ENCODE data around the gene MEIOC.

- TF ChIP-seq POLR2A (IDR thresholded peaks at IDR 0.05) (no peak), CTCF (IDR thresholded peaks at IDR 0.05) (no peak)
Observed at GRCh38 chr17:44630703-44631102, 25.6 kb upstream of the MEIOC start.

Data from testis (tissue), 2 donors.